ENCODE measurements around the gene SHKBP1. TPM values are rescaled to one million over a fixed set of nuclear protein-coding genes. Genes with fewer than 3 reads are reported as not detected.

The SHKBP1 gene
- total and polyA plus RNA-seq, 2 of the 8 experiments (the other 6 are each of a cell fraction or from before 2014, with no cell fraction given), result 74.6 to 98.8 TPM

DNA sequence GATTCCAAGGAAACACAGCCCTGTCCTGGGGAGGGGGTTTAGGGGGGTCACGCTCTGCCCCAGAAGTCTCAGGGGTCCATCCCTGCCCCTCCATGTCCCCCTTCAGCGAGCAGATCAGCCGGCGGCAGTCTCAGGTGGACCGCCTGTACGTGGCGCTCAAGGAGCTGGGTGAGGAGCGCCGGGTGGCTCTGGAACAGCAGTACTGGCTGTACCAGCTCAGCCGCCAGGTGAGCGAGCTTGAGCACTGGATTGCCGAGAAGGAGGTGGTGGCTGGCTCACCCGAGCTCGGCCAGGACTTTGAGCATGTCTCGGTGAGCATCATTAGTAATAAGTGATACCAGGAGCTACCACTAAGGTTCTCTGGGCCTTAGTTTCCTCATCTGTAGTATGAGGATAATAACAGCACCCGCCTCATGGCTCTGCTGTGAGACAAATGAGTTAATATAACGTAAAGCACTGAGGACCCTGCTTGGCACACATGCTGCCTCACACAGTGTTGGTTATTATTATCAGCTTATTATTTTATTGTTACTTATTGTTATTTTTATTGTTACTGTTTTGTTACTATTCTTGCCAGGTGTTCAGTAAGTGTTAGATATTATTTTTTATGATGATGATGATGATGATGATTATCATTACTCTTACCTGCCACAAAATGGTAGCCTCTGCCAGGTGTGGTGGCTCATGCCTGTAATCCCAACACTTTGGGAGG, 20.5 kb upstream of the SHKBP1 start:
- no peak for FAIRE-seq
- no peak overlapping the region for H4K8ac ChIP-seq (ENCODE audit: extremely low read depth, insufficient read depth, low read length)
- no peak for TF ChIP-seq GABPA (IDR thresholded peaks at IDR 0.05; ENCODE audit: borderline replicate concordance, insufficient read depth, low read length)
- TF ChIP-seq EGR1 (IDR thresholded peaks at IDR 0.05; ENCODE audit: borderline replicate concordance, low read depth, low read length), result no peak
- TF ChIP-seq FOSL1 (IDR thresholded peaks at IDR 0.05; ENCODE audit: insufficient read depth, low read depth, low read length), result no peak
- no peak for TF ChIP-seq POLR2AphosphoS5 (IDR thresholded peaks at IDR 0.05; ENCODE audit: low read depth, low read length)
- TF ChIP-seq CTBP2 (IDR thresholded peaks at IDR 0.05; ENCODE audit: borderline replicate concordance, insufficient read depth, insufficient read length, low read length), result no peak
- TF ChIP-seq CHD2 (IDR thresholded peaks at IDR 0.05; ENCODE audit: low read length), result no peak
- no peak for TF ChIP-seq SP1 (IDR thresholded peaks at IDR 0.05; ENCODE audit: low read depth, low read length)
- no peak for TF ChIP-seq CBX8 (IDR thresholded peaks at IDR 0.05; ENCODE audit: borderline replicate concordance, low read depth, low read length)
- TF ChIP-seq RNF2 (IDR thresholded peaks at IDR 0.05; ENCODE audit: borderline replicate concordance, low read depth, low read length, missing control alignments, poor library complexity, severe bottlenecking), result no peak
- TF ChIP-seq POU5F1 (IDR thresholded peaks at IDR 0.05; ENCODE audit: low read depth, low read length), result no peak
- TF ChIP-seq RXRA (IDR thresholded peaks at IDR 0.05; ENCODE audit: insufficient read depth, low read depth, low read length), result no peak
- no peak for TF ChIP-seq SIRT6 (IDR thresholded peaks at IDR 0.05; ENCODE audit: low read length)
- no peak for TF ChIP-seq TAF7 (optimal IDR thresholded peaks at IDR 0.05; ENCODE audit: borderline replicate concordance, low read depth, low read length)

More for the DNA sequence above, 20.5 kb upstream of the SHKBP1 start:
- Histone ChIP-seq H2BK120ac (replicated peaks; ENCODE audit: low read depth, low read length) (no peak overlapping the region), H3K4me2 (ENCODE audit: insufficient read depth in 1 of 2, low read depth in 2 of 2, low read length in 2 of 2) (no peak overlapping the region), H3K27me3 (replicated peaks in 1 of 4; ENCODE audit: control insufficient read depth in 3 of 4, extremely low read depth in 1 of 4, insufficient read depth in 3 of 4, low read length in 3 of 4) (peaks cover 7 to 41% (median 28%) of the 10 kb centered on the region in 4 experiments), H2BK20ac (ENCODE audit: low read length) (no peak overlapping the region), H3K27ac (ENCODE audit: low read depth, low read length) (no peak overlapping the region), H4K5ac (ENCODE audit: insufficient read length, low read depth, low read length) (no peak overlapping the region), H3K79me2 (ENCODE audit: control insufficient read depth in 1 of 2, insufficient read depth in 2 of 2, low read length in 2 of 2) (no peaks in the 10 kb centered on the region), H3K9me3 (ENCODE audit: insufficient read depth in 2 of 2, low read depth in 1 of 2, low read length in 1 of 2) (no peaks in the 10 kb centered on the region), H3K4me3 (ENCODE audit: extremely low read depth in 1 of 4, insufficient read depth in 2 of 4, low read depth in 3 of 4, low read length in 4 of 4) (no peak overlapping the region), H3K36me3 (ENCODE audit: control insufficient read depth in 2 of 4, insufficient read depth in 4 of 4, low read length in 3 of 4) (no peaks in the 10 kb centered on the region), H3K56ac (replicated peaks; ENCODE audit: insufficient read length, low read depth, low read length) (no peak overlapping the region), H2BK15ac (ENCODE audit: low read length) (no peak overlapping the region), H3K14ac (ENCODE audit: insufficient read length) (no peak overlapping the region), H2AFZ (ENCODE audit: low read length) (no peak overlapping the region), H2AK5ac (ENCODE audit: low read depth, low read length) (no peak overlapping the region), H3K4ac (replicated peaks; ENCODE audit: insufficient read length, low read depth, low read length) (no peak overlapping the region), H3K4me1 (replicated peaks in 1 of 4; ENCODE audit: control insufficient read depth in 3 of 4, insufficient read depth in 4 of 4, low read length in 3 of 4) (peaks cover 0 to 5% (median 2%) of the 10 kb centered on the region in 4 experiments; a peak in 4 of 7 replicates), H2BK5ac (ENCODE audit: low read depth, low read length) (no peak overlapping the region), H3K23ac (ENCODE audit: insufficient read length) (no peak overlapping the region), H3K18ac (ENCODE audit: extremely low read depth, low read length) (no peak overlapping the region), H3K23me2 (ENCODE audit: low read depth, low read length) (peaks cover 3% of the 10 kb centered on the region; the same call in 1 of the 2 replicates), H3K9ac (replicated peaks in 1 of 4; ENCODE audit: extremely low read depth in 1 of 4, low read depth in 3 of 4, low read length in 3 of 4) (no peak overlapping the region), H3K79me1 (ENCODE audit: low read depth, low read length) (no peaks in the 10 kb centered on the region), H4K20me1 (replicated peaks in 1 of 2; ENCODE audit: control insufficient read depth in 1 of 2, insufficient read depth in 2 of 2, low read length in 2 of 2) (peaks cover 0 to 1% of the 10 kb centered on the region in 2 experiments), H2BK12ac (ENCODE audit: low read depth, low read length) (no peak overlapping the region), H4K91ac (replicated peaks; ENCODE audit: insufficient read length, low read length) (no peak overlapping the region)
- 84% methylated on average over 17 of the region's 17 CpGs; no CpG with 5 or more reads in 1 of the 2 experiments for WGBS, 2 experiments (ENCODE audit: extremely low coverage in 1 of 2, insufficient coverage in 1 of 2, insufficient read length in 1 of 2, insufficient replicate concordance in 2 of 2, low coverage in 1 of 2, low lambda C conversion rate in 2 of 2, missing lambda C conversion rate in 1 of 2)
- CTCF ChIA-PET (ENCODE audit: partially characterized antibody), result interaction anchor here (1.1 to 9.2 kb wide), 11 partner anchors 10 to 79 kb away, joined by 3 to 95 read pairs (median 6); no protein-coding TSS in a partner anchor
- POLR2A ChIA-PET (ENCODE audit: partially characterized antibody), result interaction anchor here (0.6 to 1.5 kb wide), 3 partner anchors 11 to 43 kb away, joined by 3 to 4 read pairs (median 3); no protein-coding TSS in a partner anchor
- no peak for DNase-seq (ENCODE audit: low read depth in 1 of 2, low spot score in 2 of 2)
